Thyroid gland (tissue), 4 donors: Measurements from ENCODE around the gene RWDD1. TPM values are rescaled to one million over a fixed set of nuclear protein-coding genes. Genes with fewer than 3 reads are reported as not detected.
A peak's percentile ranks its signal among the peaks of the same experiment; 100 is the strongest.

ENCODE experiments used
- DNase-seq, 2 donors: peaks; one replicate each; pipeline ENCODE4 v3.0.0-alpha.2; 2019
- H3K27ac ChIP-seq, 3 donors: fragments of 200-600 bp; sonication (generic); 1 replicate in 2 of 3; 2 replicates in 1 of 3; pipeline ENCODE4 v1.5.1; 2016 to 2019; ENCODE audit warnings: mild to moderate bottlenecking in 1 of 3, moderate library complexity in 1 of 3
- H3K27me3 ChIP-seq: fragments of 200-600 bp; sonication (generic); one replicate; pipeline ENCODE4 v1.5.1; 2019
- H3K36me3 ChIP-seq, 2 donors: fragments of 200-600 bp; sonication (generic); one replicate each; pipeline ENCODE4 v1.5.1; 2016 to 2019
- H3K4me1 ChIP-seq, 2 donors: fragments of 200-600 bp; sonication (generic); one replicate each; pipeline ENCODE4 v1.5.1; 2017 to 2019
- H3K4me3 ChIP-seq, 3 donors: fragments of 200-600 bp; sonication (generic); replicated peaks in 1 of 3; 1 replicate in 2 of 3; 2 replicates in 1 of 3; pipeline ENCODE4 v1.5.1; 2016; ENCODE audit warnings: mild to moderate bottlenecking in 1 of 3
- H3K9me3 ChIP-seq: fragments of 200-600 bp; sonication (generic); one replicate; pipeline ENCODE4 v1.5.1; 2017
- CTCF ChIP-seq, 6 experiments: fragments of 200-600 bp in 3 of 6; fragments of 450-650 bp in 3 of 6; sonication (generic) in 3 of 6; IDR thresholded peaks; one replicate each; pipeline ENCODE4 v1.5.1; 2016 to 2019; ENCODE audit warnings: antibody characterized with exemption in 6 of 6, mild to moderate bottlenecking in 2 of 6, inconsistent platforms in 1 of 6, moderate library complexity in 1 of 6
- POLR2A ChIP-seq, 2 donors: fragments of 450-650 bp; IDR thresholded peaks; one replicate each; pipeline ENCODE4 v1.6.1; 2017; ENCODE audit warnings: antibody characterized with exemption in 2 of 2, mild to moderate bottlenecking in 2 of 2, moderate library complexity in 1 of 2
- WGBS, 2 donors: methylation state at CpG; one replicate each; pipeline ENCODE4 v1.1.5; 2017; 5-methylcytosine and 5-hydroxymethylcytosine counted together
- intact Hi-C: fragments of 100-400 bp; cut with DNase I; formaldehyde crosslinking; loops from one replicate; pipeline ENCODE4 v1.15.1; 2023
- total RNA-seq, 4 donors: library from RNA; depleted of rRNA; stranded (reverse); fragments of >200 nt; gene quantifications; one replicate each; pipeline ENCODE4 v1.2.3, GENCODE V29; 2016

RWDD1 gene
- total RNA-seq, 4 donors from 2014 or later = 42.0 to 71.2 (median 48.5) TPM

GRCh38 chr6:116557893-116558292, 13.4 kb upstream of the RWDD1 start:
- no peak overlapping the region for H3K4me3 ChIP-seq
- no peaks in the 10 kb centered on the region for H3K9me3 ChIP-seq
- no peak for TF ChIP-seq CTCF (IDR thresholded peaks at IDR 0.05)
- peak in 1 of 2 donors; percentile 6 for TF ChIP-seq POLR2A (IDR thresholded peaks at IDR 0.05)
- peak; percentile 82 to 84 for DNase-seq
- WGBS, 2 donors = 16 to 23% methylated on average over 5 of the region's 5 CpGs
- H3K27me3 ChIP-seq = no peaks in the 10 kb centered on the region
- no peaks in the 10 kb centered on the region for H3K4me1 ChIP-seq
- H3K36me3 ChIP-seq = no peaks in the 10 kb centered on the region
- intact Hi-C loops = no loop called here
- H3K27ac ChIP-seq = peak overlapping the region; percentile 4 to 71 (median 61)

GRCh38 chr6:116560130-116560529, 11.2 kb upstream of the RWDD1 start:
- DNase-seq = no peak
- no peak for TF ChIP-seq CTCF (IDR thresholded peaks at IDR 0.05)
- Histone ChIP-seq H3K4me1 (no peaks in the 10 kb centered on the region), H3K9me3 (no peaks in the 10 kb centered on the region), H3K27me3 (no peaks in the 10 kb centered on the region), H3K27ac (no peak overlapping the region), H3K4me3 (no peak overlapping the region), H3K36me3 (no peaks in the 10 kb centered on the region)
- WGBS, 2 donors = 82 to 92% methylated on average over 2 of the region's 2 CpGs
- intact Hi-C loops = loop anchor here (5.0 to 10.0 kb wide), 2 partner anchors 118 to 275 kb away; no protein-coding TSS in a partner anchor

GRCh38 chr6:116561377-116562018, 9.8 kb upstream of the RWDD1 start:
- TF ChIP-seq CTCF (IDR thresholded peaks at IDR 0.05) (peak; percentile 76 to 89 (median 86)), POLR2A (IDR thresholded peaks at IDR 0.05) (no peak)
- intact Hi-C loops = loop anchor here (5.0 to 10.0 kb wide), 2 partner anchors 119 to 277 kb away; no protein-coding TSS in a partner anchor
- Histone ChIP-seq H3K27me3 (no peaks in the 10 kb centered on the region), H3K4me3 (no peak overlapping the region), H3K36me3 (no peaks in the 10 kb centered on the region), H3K4me1 (no peaks in the 10 kb centered on the region), H3K27ac (no peak overlapping the region), H3K9me3 (no peaks in the 10 kb centered on the region)
- peak; percentile 75 to 78 for DNase-seq
- WGBS, 2 donors = 49% methylated on average over 9 of the region's 9 CpGs

GRCh38 chr6:116562019-116562403, 9.3 kb upstream of the RWDD1 start:
- Histone ChIP-seq H3K9me3 (no peaks in the 10 kb centered on the region), H3K27me3 (no peaks in the 10 kb centered on the region), H3K4me3 (no peak overlapping the region), H3K27ac (no peak overlapping the region), H3K36me3 (no peaks in the 10 kb centered on the region), H3K4me1 (no peaks in the 10 kb centered on the region)
- DNase-seq = no peak
- intact Hi-C loops = loop anchor here (5.0 to 10.0 kb wide), 2 partner anchors 120 to 277 kb away; no protein-coding TSS in a partner anchor
- TF ChIP-seq CTCF (IDR thresholded peaks at IDR 0.05) (no peak), POLR2A (IDR thresholded peaks at IDR 0.05) (no peak)
- WGBS, 2 donors = 91 to 98% methylated on average over 4 of the region's 4 CpGs

GRCh38 chr6:116562614-116563013, 8.7 kb upstream of the RWDD1 start:
- no peak for DNase-seq
- TF ChIP-seq POLR2A (IDR thresholded peaks at IDR 0.05) = no peak
- H3K4me1 ChIP-seq = no peaks in the 10 kb centered on the region
- 53 to 64% methylated on average over 3 of the region's 3 CpGs for WGBS, 2 donors
- H3K9me3 ChIP-seq = no peaks in the 10 kb centered on the region
- no peak overlapping the region for H3K4me3 ChIP-seq
- H3K36me3 ChIP-seq = no peaks in the 10 kb centered on the region
- no peak overlapping the region for H3K27ac ChIP-seq
- intact Hi-C loops = loop anchor here (5.0 to 10.0 kb wide), 2 partner anchors 120 to 278 kb away; no protein-coding TSS in a partner anchor
- no peaks in the 10 kb centered on the region for H3K27me3 ChIP-seq
